PC-3 (cell line): Measurements from ENCODE around the gene RBFOX2.

ENCODE experiments used
- EZH2phosphoT487 ChIP-seq: fragments of 300-600 bp; sonication (generic); IDR thresholded peaks from 2 replicates; pipeline ENCODE4 v1.6.1; 2018; ENCODE audit warnings: mild to moderate bottlenecking, antibody characterized with exemption, low read length, borderline replicate concordance
- TF ChIP-seq, protein P1 (sequence below): fragments of 300-600 bp; sonication (generic); conservative IDR thresholded peaks from 2 replicates; pipeline ENCODE4 v1.5.1; 2017; ENCODE audit warnings: antibody characterized with exemption, low read depth, mild to moderate bottlenecking, low read length

DNA sequence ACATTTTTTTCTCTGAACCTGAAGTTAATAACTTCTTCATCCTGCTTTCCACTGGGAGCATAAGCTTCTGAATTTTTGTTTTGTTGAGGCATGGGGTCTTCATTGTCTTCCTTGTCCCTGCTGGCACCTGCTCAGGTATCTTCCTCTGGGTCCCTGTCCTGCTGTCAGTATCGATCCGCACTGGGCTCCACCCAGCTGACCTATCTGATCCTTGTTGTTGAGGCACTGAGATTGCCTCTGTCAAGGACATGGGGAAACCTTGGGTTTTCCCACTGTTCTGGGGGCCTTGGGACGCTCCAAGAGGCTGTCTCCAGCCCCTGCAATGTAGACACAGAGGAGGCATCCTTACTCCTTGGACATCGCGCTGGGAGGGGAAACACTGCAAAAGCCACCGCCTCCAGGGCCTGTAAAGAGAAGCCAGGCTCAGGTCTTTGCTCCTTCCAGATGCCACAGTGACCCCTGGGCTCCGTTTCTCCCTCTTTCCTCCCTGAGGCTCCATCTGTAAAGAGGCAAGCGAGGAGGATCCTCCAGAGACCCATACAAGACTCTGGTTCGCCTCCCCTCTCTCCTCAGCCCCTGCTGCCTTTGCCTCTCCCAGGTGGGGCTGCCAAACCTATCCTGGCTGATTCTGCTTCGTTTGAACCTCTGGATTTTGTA is 8.6 kb upstream of the RBFOX2 start:
- TF ChIP-seq, protein P1, sequence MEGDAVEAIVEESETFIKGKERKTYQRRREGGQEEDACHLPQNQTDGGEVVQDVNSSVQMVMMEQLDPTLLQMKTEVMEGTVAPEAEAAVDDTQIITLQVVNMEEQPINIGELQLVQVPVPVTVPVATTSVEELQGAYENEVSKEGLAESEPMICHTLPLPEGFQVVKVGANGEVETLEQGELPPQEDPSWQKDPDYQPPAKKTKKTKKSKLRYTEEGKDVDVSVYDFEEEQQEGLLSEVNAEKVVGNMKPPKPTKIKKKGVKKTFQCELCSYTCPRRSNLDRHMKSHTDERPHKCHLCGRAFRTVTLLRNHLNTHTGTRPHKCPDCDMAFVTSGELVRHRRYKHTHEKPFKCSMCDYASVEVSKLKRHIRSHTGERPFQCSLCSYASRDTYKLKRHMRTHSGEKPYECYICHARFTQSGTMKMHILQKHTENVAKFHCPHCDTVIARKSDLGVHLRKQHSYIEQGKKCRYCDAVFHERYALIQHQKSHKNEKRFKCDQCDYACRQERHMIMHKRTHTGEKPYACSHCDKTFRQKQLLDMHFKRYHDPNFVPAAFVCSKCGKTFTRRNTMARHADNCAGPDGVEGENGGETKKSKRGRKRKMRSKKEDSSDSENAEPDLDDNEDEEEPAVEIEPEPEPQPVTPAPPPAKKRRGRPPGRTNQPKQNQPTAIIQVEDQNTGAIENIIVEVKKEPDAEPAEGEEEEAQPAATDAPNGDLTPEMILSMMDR = no peak
- TF ChIP-seq EZH2phosphoT487 = no peak
